ENCODE results near the gene LINS1.
"Not testable (repeated sequence)": the region's sequence is repeated elsewhere in the genome, so short reads cannot be mapped to it uniquely, and the experiment has no call there.

LINS1 gene

GRCh38 chr15:100601617-100602063 lies 344 bp downstream of the LINS1 start:
- no peak for DNase-seq

GRCh38 chr15:100601163-100601562 lies 821 bp downstream of the LINS1 start:
- no peak for DNase-seq

- DNase-seq = no peak
These were observed 3.3 kb downstream of the LINS1 start for GRCh38 chr15:100598655-100599054.

- DNase-seq = no peak
These were observed 4.1 kb downstream of the LINS1 start for GRCh38 chr15:100597862-100598261.

- no peak for DNase-seq
These were observed 5.2 kb downstream of the LINS1 start for GRCh38 chr15:100596792-100597191.

GRCh38 chr15:100595964-100596363 lies 6.0 kb downstream of the LINS1 start:
- no peak for DNase-seq

- no peak for DNase-seq
These were observed 8.6 kb downstream of the LINS1 start for GRCh38 chr15:100593431-100593830.

- DNase-seq = no peak
These were observed 9.1 kb downstream of the LINS1 start for GRCh38 chr15:100592898-100593297.

- no peak for DNase-seq
These were observed 10.1 kb downstream of the LINS1 start for GRCh38 chr15:100591835-100592234.

GRCh38 chr15:100591163-100591562 lies 10.8 kb downstream of the LINS1 start:
- DNase-seq = not testable (repeated sequence)

- no peak for DNase-seq
These were observed 13.2 kb downstream of the LINS1 start for GRCh38 chr15:100588638-100589242.

GRCh38 chr15:100580414-100580813 lies 21.6 kb downstream of the LINS1 start:
- DNase-seq = no peak

- DNase-seq = no peak
These were observed 28.5 kb downstream of the LINS1 start for GRCh38 chr15:100573526-100573925.

GRCh38 chr15:100572362-100572983 lies 29.5 kb downstream of the LINS1 start:
- DNase-seq = no peak

GRCh38 chr15:100571592-100572167 lies 30.3 kb downstream of the LINS1 start:
- DNase-seq = no peak

- no peak for DNase-seq
These were observed 31.2 kb downstream of the LINS1 start for GRCh38 chr15:100570735-100571313.

- no peak for DNase-seq
These were observed 31.7 kb downstream of the LINS1 start for GRCh38 chr15:100570275-100570674.

GRCh38 chr15:100569391-100569790 lies 32.6 kb downstream of the LINS1 start:
- DNase-seq = no peak

- no peak for DNase-seq
These were observed 34.9 kb downstream of the LINS1 start for GRCh38 chr15:100566850-100567628.

- no peak for DNase-seq
These were observed 36.4 kb downstream of the LINS1 start for GRCh38 chr15:100565591-100565990.

GRCh38 chr15:100560323-100560722 lies 41.7 kb downstream of the LINS1 start:
- no peak for DNase-seq

- no peak for DNase-seq
These were observed 42.7 kb downstream of the LINS1 start for GRCh38 chr15:100559330-100559729.

GRCh38 chr15:100558771-100559254 lies 43.2 kb downstream of the LINS1 start:
- no peak for DNase-seq

Measured in NCI-H2227 treated with DMSO at 0.1 percent for 48 hours (cell line).